ENCODE data around the gene KCNQ2. TPM values are rescaled to one million over a fixed set of nuclear protein-coding genes. Genes with fewer than 3 reads are reported as not detected.

Gene KCNQ2
- total and polyA plus RNA-seq, 4 donors = not detected

DNA sequence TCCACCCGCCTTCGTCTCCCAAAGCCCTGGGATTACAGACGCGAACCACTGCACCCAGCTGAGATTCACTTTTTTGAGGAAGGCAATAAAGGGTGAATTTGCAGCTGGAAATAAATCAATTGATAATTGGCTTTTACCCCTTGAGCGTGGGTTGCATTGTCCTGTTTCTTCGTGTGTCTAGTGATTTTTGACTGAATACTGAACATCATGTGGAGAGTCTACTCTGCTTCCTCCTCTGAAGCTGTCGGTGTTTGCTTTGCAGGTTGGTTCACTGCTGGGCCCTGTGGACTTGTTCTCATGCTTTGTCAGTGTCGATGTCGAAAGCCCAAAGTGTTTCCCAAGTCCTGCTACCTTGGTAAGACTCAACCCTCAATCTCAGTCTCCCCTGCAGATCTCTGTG is 32.2 kb upstream of the KCNQ2 start:
- Histone ChIP-seq H3K36me3 (ENCODE audit: control insufficient read depth in 1 of 2, insufficient read depth in 2 of 2, low read length in 1 of 2) (no peaks in the 10 kb centered on the region), H3K4me1 (ENCODE audit: control insufficient read depth in 1 of 2, insufficient read depth in 2 of 2, low read length in 2 of 2) (no peaks in the 10 kb centered on the region), H3K27ac (ENCODE audit: low read depth in 1 of 2, low read length in 2 of 2) (no peak overlapping the region), H3K4me3 (ENCODE audit: low read length in 2 of 2) (no peak overlapping the region), H3K27me3 (ENCODE audit: control insufficient read depth in 1 of 2, insufficient read depth in 2 of 2, low read length in 1 of 2) (no peaks in the 10 kb centered on the region), H3K9me3 (ENCODE audit: control insufficient read depth, low read length) (peaks cover 13% of the 10 kb centered on the region)
- ATAC-seq (ENCODE audit: low FRiP score) (no peak), DNase-seq (peak in 1 of 2 donors; percentile 5)
- intact Hi-C loops (cut with DNase I) = no loop called here
- WGBS, 2 donors = 90 to 91% methylated on average over 9 of the region's 9 CpGs

GRCh38 chr20:63503524-63503923 is 31.1 kb upstream of the KCNQ2 start:
- WGBS, 2 donors = 34 to 41% methylated on average over 7 of the region's 7 CpGs
- ATAC-seq (ENCODE audit: low FRiP score) = no peak
- Histone ChIP-seq H3K4me3 (ENCODE audit: low read length in 2 of 2) (no peak overlapping the region), H3K27me3 (ENCODE audit: control insufficient read depth in 1 of 2, insufficient read depth in 2 of 2, low read length in 1 of 2) (no peaks in the 10 kb centered on the region), H3K4me1 (ENCODE audit: control insufficient read depth in 1 of 2, insufficient read depth in 2 of 2, low read length in 2 of 2) (no peaks in the 10 kb centered on the region), H3K36me3 (ENCODE audit: control insufficient read depth in 1 of 2, insufficient read depth in 2 of 2, low read length in 1 of 2) (no peaks in the 10 kb centered on the region), H3K9me3 (ENCODE audit: control insufficient read depth, low read length) (peaks cover 13% of the 10 kb centered on the region), H3K27ac (ENCODE audit: low read depth in 1 of 2, low read length in 2 of 2) (no peak overlapping the region)
- DNase-seq = peak in 1 of 2 donors; percentile 51
- intact Hi-C loops (cut with DNase I) = no loop called here

DNA sequence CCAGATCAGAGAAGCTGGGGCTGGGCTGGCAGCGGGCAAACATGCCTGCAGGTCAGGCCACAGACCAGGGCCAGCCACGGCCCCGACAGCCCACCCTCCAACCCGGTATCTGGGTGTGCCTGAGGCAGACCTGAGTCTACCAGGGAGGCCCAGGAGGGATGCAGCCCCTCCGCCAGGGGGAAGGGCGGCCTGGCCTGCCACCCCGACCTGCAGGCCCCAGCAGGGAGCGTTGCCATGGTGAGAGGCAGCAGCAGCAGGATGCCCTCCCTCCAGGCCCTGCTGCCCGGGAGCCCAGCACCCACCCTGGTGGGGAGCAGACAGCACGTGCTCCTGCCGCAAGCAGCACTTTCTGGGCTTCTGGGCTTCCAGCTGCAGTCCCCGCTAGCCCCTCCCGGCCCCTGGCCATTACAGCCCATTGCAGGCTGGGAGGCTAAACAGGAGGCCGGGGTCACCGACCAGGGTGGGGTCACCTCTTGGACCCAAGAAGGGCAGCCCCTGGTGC is 30.3 kb upstream of the KCNQ2 start:
- WGBS, 2 donors = 55 to 67% methylated on average over 14 to 15 of the region's 15 CpGs
- H3K4me3 ChIP-seq (ENCODE audit: low read length in 2 of 2) = no peak overlapping the region
- intact Hi-C loops (cut with DNase I) = no loop called here
- ATAC-seq (ENCODE audit: low FRiP score) (no peak), DNase-seq (peak in 1 of 2 donors; percentile 71)
- H3K27me3 ChIP-seq (ENCODE audit: control insufficient read depth in 1 of 2, insufficient read depth in 2 of 2, low read length in 1 of 2) = no peaks in the 10 kb centered on the region
- H3K36me3 ChIP-seq (ENCODE audit: control insufficient read depth in 1 of 2, insufficient read depth in 2 of 2, low read length in 1 of 2) = no peaks in the 10 kb centered on the region
- H3K4me1 ChIP-seq (ENCODE audit: control insufficient read depth in 1 of 2, insufficient read depth in 2 of 2, low read length in 2 of 2) = no peaks in the 10 kb centered on the region
- H3K27ac ChIP-seq (ENCODE audit: low read depth in 1 of 2, low read length in 2 of 2) = no peak overlapping the region
- peaks cover 9% of the 10 kb centered on the region for H3K9me3 ChIP-seq (ENCODE audit: control insufficient read depth, low read length)

DNA sequence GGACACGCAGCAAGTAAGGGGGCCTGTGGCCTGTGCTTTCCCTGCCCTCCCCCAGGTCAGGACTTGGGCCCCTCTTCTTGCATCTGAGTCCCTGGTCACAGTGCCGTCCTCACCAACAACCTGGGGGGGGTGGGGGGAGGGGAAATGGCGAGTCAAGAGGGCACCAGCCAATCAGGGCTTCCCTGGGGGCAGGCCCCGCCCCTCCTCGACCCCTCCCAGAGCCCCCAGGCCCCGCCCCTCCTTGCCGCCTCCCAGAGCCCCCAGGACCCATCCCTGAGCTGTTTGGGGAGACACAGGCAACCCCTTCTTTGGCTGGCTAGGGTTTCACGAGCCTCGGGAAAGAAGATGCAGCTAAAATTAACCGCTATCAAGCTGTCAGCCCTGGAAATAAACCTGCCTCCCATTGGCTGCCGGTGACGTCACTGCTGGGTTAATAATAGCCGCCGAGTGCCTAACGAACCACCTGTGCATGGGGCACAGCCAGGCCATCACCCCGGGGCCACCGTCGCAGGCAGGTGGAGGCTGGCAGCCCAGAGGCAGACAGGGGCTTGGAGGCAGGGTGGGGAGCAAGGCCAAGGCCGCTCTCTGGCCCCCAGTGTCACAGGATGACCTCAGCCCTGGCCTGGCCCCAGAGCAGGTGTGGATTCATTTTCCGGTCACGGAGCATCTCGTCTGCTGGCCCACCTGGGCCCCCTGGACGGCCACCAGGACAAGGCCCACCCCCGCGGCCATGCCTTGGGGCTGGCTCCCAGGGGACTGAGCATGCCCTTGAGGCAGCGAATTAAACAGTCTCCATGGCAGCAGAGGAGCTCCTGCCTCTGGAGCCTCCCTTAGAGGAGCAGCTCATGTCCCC is 29.6 kb upstream of the KCNQ2 start:
- ATAC-seq (ENCODE audit: low FRiP score) = no peak
- H3K9me3 ChIP-seq (ENCODE audit: control insufficient read depth, low read length) = peaks cover 9% of the 10 kb centered on the region
- H3K4me3 ChIP-seq (ENCODE audit: low read length in 2 of 2) = no peak overlapping the region
- H3K36me3 ChIP-seq (ENCODE audit: control insufficient read depth in 1 of 2, insufficient read depth in 2 of 2, low read length in 1 of 2) = no peaks in the 10 kb centered on the region
- peak in 1 of 2 donors; percentile 77 for DNase-seq
- no peaks in the 10 kb centered on the region for H3K4me1 ChIP-seq (ENCODE audit: control insufficient read depth in 1 of 2, insufficient read depth in 2 of 2, low read length in 2 of 2)
- WGBS, 2 donors = 13 to 21% methylated on average over 25 to 26 of the region's 26 CpGs
- intact Hi-C loops (cut with DNase I) = no loop called here
- no peaks in the 10 kb centered on the region for H3K27me3 ChIP-seq (ENCODE audit: control insufficient read depth in 1 of 2, insufficient read depth in 2 of 2, low read length in 1 of 2)
- H3K27ac ChIP-seq (ENCODE audit: low read depth in 1 of 2, low read length in 2 of 2) = no peak overlapping the region

DNA sequence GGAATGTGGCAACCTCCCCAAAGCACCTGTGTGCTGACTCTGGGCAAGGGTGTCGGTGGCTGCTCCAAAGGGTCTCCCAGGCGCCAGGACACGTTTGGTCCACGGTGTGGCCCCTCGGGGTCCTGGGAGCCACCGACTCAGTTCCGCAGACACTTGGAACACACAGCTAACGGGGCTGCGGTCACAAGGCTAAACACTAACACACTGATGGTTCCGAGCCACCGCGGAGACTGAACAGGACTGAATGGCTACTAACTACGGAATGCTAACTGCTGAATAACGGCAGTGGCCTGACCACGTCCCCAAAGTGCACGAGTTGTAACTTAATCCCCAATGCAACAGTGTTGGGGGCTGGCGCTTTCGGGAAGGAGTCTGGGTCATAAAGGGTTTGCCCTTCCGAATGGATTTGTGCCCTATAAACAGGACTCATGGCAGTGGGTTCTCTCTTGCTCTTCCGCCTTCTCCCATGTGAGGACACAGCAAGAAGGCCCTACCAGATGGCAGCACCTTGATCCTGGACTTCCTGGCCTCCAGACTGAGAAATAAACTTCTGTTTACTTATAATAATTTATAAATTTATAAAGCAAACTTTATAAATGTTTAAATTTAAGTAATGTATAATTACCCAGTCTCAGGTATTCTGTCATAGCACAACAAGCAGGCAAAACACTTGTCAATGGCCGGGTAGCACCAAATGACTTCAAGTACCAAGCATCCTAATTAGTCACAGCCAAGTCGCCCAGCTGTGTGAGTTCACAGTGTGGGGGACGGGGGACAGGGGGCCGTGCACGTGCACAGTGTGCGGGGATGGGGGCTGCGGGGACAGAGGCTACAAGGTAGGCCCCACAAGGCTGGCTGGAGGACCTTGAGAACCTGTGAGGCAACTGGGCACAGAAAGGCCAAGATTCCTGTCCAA is 28.7 kb upstream of the KCNQ2 start:
- Histone ChIP-seq H3K36me3 (ENCODE audit: control insufficient read depth in 1 of 2, insufficient read depth in 2 of 2, low read length in 1 of 2) (no peaks in the 10 kb centered on the region), H3K27ac (ENCODE audit: low read depth in 1 of 2, low read length in 2 of 2) (no peak overlapping the region), H3K27me3 (ENCODE audit: control insufficient read depth in 1 of 2, insufficient read depth in 2 of 2, low read length in 1 of 2) (no peaks in the 10 kb centered on the region), H3K9me3 (ENCODE audit: control insufficient read depth, low read length) (peaks cover 9% of the 10 kb centered on the region), H3K4me3 (ENCODE audit: low read length in 2 of 2) (no peak overlapping the region), H3K4me1 (ENCODE audit: control insufficient read depth in 1 of 2, insufficient read depth in 2 of 2, low read length in 2 of 2) (no peaks in the 10 kb centered on the region)
- intact Hi-C loops (cut with DNase I) = no loop called here
- DNase-seq = peak in 1 of 2 donors; percentile 61
- no peak for ATAC-seq (ENCODE audit: low FRiP score)
- WGBS, 2 donors = 83 to 86% methylated on average over 27 of the region's 27 CpGs

DNA sequence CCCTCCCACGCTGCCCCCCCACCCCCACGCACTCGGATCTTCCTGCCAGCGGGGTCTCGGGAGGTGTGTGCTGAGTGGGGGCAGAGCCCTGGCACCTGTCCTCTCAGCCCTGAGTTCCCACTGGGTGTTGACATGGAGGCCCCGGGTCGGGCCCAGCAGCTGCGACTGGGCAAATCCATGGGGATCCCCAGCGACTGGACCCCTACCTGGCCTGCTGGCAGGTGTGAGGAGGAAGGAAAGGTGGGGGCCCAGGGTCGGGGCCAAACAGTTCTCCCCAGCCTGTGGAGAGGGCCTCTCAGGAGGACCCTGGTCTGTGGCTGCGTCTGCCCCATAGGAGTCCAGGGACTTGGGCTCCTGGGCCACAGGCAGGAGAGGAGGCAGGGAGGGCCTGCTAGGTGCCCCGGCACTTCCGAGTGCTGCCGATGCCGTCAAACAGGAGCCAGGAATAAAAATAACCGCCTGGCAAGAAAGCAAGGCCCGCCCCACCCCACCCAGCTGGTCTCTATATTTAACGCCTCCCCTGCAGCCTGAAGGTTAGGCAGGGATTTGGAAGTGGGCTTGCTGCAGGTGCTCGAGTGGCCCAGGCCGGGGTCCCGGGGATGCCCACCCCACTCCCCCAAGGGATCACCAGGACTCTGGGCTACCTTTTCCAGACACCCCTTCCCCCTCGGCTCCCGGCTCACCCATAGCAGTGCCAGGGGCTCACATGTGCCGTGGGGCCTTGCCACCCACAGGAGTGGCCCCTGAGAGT is 27.9 kb upstream of the KCNQ2 start:
- Histone ChIP-seq H3K4me1 (ENCODE audit: control insufficient read depth in 1 of 2, insufficient read depth in 2 of 2, low read length in 2 of 2) (no peaks in the 10 kb centered on the region), H3K4me3 (ENCODE audit: low read length in 2 of 2) (no peak overlapping the region), H3K27ac (ENCODE audit: low read depth in 1 of 2, low read length in 2 of 2) (no peak overlapping the region), H3K36me3 (ENCODE audit: control insufficient read depth in 1 of 2, insufficient read depth in 2 of 2, low read length in 1 of 2) (no peaks in the 10 kb centered on the region), H3K27me3 (ENCODE audit: control insufficient read depth in 1 of 2, insufficient read depth in 2 of 2, low read length in 1 of 2) (no peaks in the 10 kb centered on the region), H3K9me3 (ENCODE audit: control insufficient read depth, low read length) (peaks cover 8% of the 10 kb centered on the region)
- DNase-seq = peak in 1 of 2 donors; percentile 69
- no peak for ATAC-seq (ENCODE audit: low FRiP score)
- 78 to 84% methylated on average over 23 to 24 of the region's 24 CpGs for WGBS, 2 donors
- intact Hi-C loops (cut with DNase I) = no loop called here

- H3K27ac ChIP-seq (ENCODE audit: low read depth in 1 of 2, low read length in 2 of 2) = no peak overlapping the region
- WGBS, 2 donors = 7 to 9% methylated on average over 33 to 48 of the region's 48 CpGs
- peak in 1 of 2 donors; percentile 73 for DNase-seq
- no peaks in the 10 kb centered on the region for H3K4me1 ChIP-seq (ENCODE audit: control insufficient read depth in 1 of 2, insufficient read depth in 2 of 2, low read length in 2 of 2)
- peaks cover 2% of the 10 kb centered on the region for H3K9me3 ChIP-seq (ENCODE audit: control insufficient read depth, low read length)
- H3K27me3 ChIP-seq (ENCODE audit: control insufficient read depth in 1 of 2, insufficient read depth in 2 of 2, low read length in 1 of 2) = no peaks in the 10 kb centered on the region
- intact Hi-C loops (cut with DNase I) = no loop called here
- H3K36me3 ChIP-seq (ENCODE audit: control insufficient read depth in 1 of 2, insufficient read depth in 2 of 2, low read length in 1 of 2) = no peaks in the 10 kb centered on the region
- ATAC-seq (ENCODE audit: low FRiP score) = no peak
- H3K4me3 ChIP-seq (ENCODE audit: low read length in 2 of 2) = peak overlapping the region in 1 of 2 donors; percentile 18
These were observed 27.0 kb upstream of the KCNQ2 start for GRCh38 chr20:63499338-63499969.

DNA sequence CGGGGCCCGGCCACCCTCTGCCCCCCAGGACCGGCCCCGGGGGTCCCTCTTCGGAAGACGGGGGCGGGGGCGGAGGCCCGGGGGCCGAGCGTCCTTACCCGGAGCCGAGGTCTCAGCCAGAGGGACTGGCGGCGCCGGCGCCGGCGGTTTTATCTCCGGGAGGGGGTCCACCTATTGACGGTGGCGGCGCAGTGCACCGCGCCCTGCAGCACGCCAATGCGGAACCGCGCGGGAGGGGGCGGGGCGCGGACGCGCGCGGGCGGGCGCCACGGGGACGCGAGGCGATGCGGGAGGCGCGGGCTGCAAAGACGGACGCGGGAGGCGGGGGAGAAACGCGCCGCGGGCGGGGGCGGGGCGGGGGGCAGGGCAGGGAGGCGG is 26.5 kb upstream of the KCNQ2 start, which contains the start of gene EEF1A2:
TSS of gene EEF1A2 (minus strand) at position 124 of the 378 bp plus-strand sequence. CDS start 1,320 bp downstream, outside the sequence.
- Histone ChIP-seq H3K4me1 (ENCODE audit: control insufficient read depth in 1 of 2, insufficient read depth in 2 of 2, low read length in 2 of 2) (no peaks in the 10 kb centered on the region), H3K27ac (ENCODE audit: low read depth in 1 of 2, low read length in 2 of 2) (no peak within 1 kb of the TSS), H3K27me3 (ENCODE audit: control insufficient read depth in 1 of 2, insufficient read depth in 2 of 2, low read length in 1 of 2) (no peaks in the 10 kb centered on the region), H3K9me3 (ENCODE audit: control insufficient read depth, low read length) (peaks cover 1% of the 10 kb centered on the region), H3K36me3 (ENCODE audit: control insufficient read depth in 1 of 2, insufficient read depth in 2 of 2, low read length in 1 of 2) (no peaks in the 10 kb centered on the region), H3K4me3 (ENCODE audit: low read length in 2 of 2) (peak within 1 kb of the TSS in 1 of 2 donors; percentile 18)
- 1% methylated on average over 27 to 58 of the region's 58 CpGs for WGBS, 2 donors
- DNase-seq (peak in 1 of 2 donors; percentile 80), ATAC-seq (ENCODE audit: low FRiP score) (no peak)
- intact Hi-C loops (cut with DNase I) = no loop called here
